ENCODE results near the gene SUSD4. TPM values are rescaled to one million over a fixed set of nuclear protein-coding genes. Genes with fewer than 3 reads are reported as not detected.

Gene SUSD4
- total RNA-seq, 1 donor from 2014 or later, result 0.84 TPM

- Histone ChIP-seq H3K4me3 (ENCODE audit: low read depth, low read length) (no peak overlapping the region), H3K27me3 (ENCODE audit: control insufficient read depth, insufficient read depth, low read length) (no peaks in the 10 kb centered on the region), H3K36me3 (ENCODE audit: control insufficient read depth, insufficient read depth, low read length) (no peaks in the 10 kb centered on the region)
- DNase-seq (ENCODE audit: low read depth), result no peak
- TF ChIP-seq CTCF (IDR thresholded peaks at IDR 0.05; ENCODE audit: insufficient read depth, low read length, poor library complexity, severe bottlenecking), result no peak
These were observed 165.4 kb downstream of the SUSD4 start for GRCh38 chr1:223198628-223198965.

GRCh38 chr1:223197923-223198627, 165.9 kb downstream of the SUSD4 start:
- H3K4me3 ChIP-seq (ENCODE audit: low read depth, low read length), result no peak overlapping the region
- no peak for DNase-seq (ENCODE audit: low read depth)
- H3K27me3 ChIP-seq (ENCODE audit: control insufficient read depth, insufficient read depth, low read length), result no peaks in the 10 kb centered on the region
- H3K36me3 ChIP-seq (ENCODE audit: control insufficient read depth, insufficient read depth, low read length), result no peaks in the 10 kb centered on the region
- TF ChIP-seq CTCF (IDR thresholded peaks at IDR 0.05; ENCODE audit: insufficient read depth, low read length, poor library complexity, severe bottlenecking), result no peak

GRCh38 chr1:223189903-223190724, 173.9 kb downstream of the SUSD4 start:
- no peak overlapping the region for H3K4me3 ChIP-seq (ENCODE audit: low read depth, low read length)
- no peak for DNase-seq (ENCODE audit: low read depth)
- no peak for TF ChIP-seq CTCF (IDR thresholded peaks at IDR 0.05; ENCODE audit: insufficient read depth, low read length, poor library complexity, severe bottlenecking)
- H3K36me3 ChIP-seq (ENCODE audit: control insufficient read depth, insufficient read depth, low read length), result no peaks in the 10 kb centered on the region
- H3K27me3 ChIP-seq (ENCODE audit: control insufficient read depth, insufficient read depth, low read length), result no peaks in the 10 kb centered on the region

GRCh38 chr1:223189525-223189902, 174.5 kb downstream of the SUSD4 start:
- no peak for TF ChIP-seq CTCF (IDR thresholded peaks at IDR 0.05; ENCODE audit: insufficient read depth, low read length, poor library complexity, severe bottlenecking)
- no peaks in the 10 kb centered on the region for H3K36me3 ChIP-seq (ENCODE audit: control insufficient read depth, insufficient read depth, low read length)
- no peaks in the 10 kb centered on the region for H3K27me3 ChIP-seq (ENCODE audit: control insufficient read depth, insufficient read depth, low read length)
- H3K4me3 ChIP-seq (ENCODE audit: low read depth, low read length), result no peak overlapping the region
- no peak for DNase-seq (ENCODE audit: low read depth)

- no peak for DNase-seq (ENCODE audit: low read depth)
- Histone ChIP-seq H3K36me3 (ENCODE audit: control insufficient read depth, insufficient read depth, low read length) (no peaks in the 10 kb centered on the region), H3K4me3 (ENCODE audit: low read depth, low read length) (no peak overlapping the region), H3K27me3 (ENCODE audit: control insufficient read depth, insufficient read depth, low read length) (no peaks in the 10 kb centered on the region)
- TF ChIP-seq CTCF (IDR thresholded peaks at IDR 0.05; ENCODE audit: insufficient read depth, low read length, poor library complexity, severe bottlenecking), result no peak
These were observed 175.2 kb downstream of the SUSD4 start for GRCh38 chr1:223188618-223189356.
